ENCODE measurements around the gene KCNIP3.
A peak's percentile ranks its signal among the peaks of the same experiment; 100 is the strongest.

Gene KCNIP3

DNA sequence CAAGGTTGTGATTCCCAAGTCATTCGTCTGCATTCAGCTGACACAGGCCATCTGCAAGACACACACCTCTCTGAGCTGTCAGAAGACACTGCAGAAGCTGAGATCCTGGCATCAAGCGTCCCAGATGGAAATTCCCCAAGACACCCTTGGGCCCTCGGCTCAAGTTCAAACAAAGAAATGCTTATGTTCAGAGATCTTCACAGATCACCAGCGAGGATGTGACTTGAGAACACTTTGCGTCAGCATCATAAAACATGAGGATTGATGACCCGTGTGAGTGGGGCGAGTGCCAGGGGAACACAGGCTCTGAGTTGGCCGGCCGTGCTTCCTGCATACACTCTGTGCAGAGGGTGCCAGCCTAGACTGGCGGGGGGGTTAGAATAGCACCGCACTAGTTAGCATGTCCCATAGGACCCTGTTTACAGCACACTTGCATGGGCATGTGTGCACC is 36.8 kb downstream of the KCNIP3 start:
- peak overlapping the region; percentile 58 for H3K27ac ChIP-seq (ENCODE audit: poor library complexity, severe bottlenecking)
- TF ChIP-seq, protein P1, sequence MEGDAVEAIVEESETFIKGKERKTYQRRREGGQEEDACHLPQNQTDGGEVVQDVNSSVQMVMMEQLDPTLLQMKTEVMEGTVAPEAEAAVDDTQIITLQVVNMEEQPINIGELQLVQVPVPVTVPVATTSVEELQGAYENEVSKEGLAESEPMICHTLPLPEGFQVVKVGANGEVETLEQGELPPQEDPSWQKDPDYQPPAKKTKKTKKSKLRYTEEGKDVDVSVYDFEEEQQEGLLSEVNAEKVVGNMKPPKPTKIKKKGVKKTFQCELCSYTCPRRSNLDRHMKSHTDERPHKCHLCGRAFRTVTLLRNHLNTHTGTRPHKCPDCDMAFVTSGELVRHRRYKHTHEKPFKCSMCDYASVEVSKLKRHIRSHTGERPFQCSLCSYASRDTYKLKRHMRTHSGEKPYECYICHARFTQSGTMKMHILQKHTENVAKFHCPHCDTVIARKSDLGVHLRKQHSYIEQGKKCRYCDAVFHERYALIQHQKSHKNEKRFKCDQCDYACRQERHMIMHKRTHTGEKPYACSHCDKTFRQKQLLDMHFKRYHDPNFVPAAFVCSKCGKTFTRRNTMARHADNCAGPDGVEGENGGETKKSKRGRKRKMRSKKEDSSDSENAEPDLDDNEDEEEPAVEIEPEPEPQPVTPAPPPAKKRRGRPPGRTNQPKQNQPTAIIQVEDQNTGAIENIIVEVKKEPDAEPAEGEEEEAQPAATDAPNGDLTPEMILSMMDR (IDR thresholded peaks at IDR 0.05; ENCODE audit: poor library complexity, severe bottlenecking), result no peak
- H3K4me3 ChIP-seq (ENCODE audit: severe bottlenecking), result no peak overlapping the region
- DNase-seq (ENCODE audit: low spot score) (peak; percentile 88), ATAC-seq (ENCODE audit: low read depth) (peak; percentile 90)
- H3K36me3 ChIP-seq (ENCODE audit: low read depth), result no peaks in the 10 kb centered on the region
- peaks cover 9% of the 10 kb centered on the region for H3K4me1 ChIP-seq (ENCODE audit: insufficient read depth, poor library complexity, severe bottlenecking)
- no peaks in the 10 kb centered on the region for H3K27me3 ChIP-seq (ENCODE audit: insufficient read depth, poor library complexity, severe bottlenecking)
- H3K9me3 ChIP-seq (ENCODE audit: severe bottlenecking), result no peaks in the 10 kb centered on the region

DNA sequence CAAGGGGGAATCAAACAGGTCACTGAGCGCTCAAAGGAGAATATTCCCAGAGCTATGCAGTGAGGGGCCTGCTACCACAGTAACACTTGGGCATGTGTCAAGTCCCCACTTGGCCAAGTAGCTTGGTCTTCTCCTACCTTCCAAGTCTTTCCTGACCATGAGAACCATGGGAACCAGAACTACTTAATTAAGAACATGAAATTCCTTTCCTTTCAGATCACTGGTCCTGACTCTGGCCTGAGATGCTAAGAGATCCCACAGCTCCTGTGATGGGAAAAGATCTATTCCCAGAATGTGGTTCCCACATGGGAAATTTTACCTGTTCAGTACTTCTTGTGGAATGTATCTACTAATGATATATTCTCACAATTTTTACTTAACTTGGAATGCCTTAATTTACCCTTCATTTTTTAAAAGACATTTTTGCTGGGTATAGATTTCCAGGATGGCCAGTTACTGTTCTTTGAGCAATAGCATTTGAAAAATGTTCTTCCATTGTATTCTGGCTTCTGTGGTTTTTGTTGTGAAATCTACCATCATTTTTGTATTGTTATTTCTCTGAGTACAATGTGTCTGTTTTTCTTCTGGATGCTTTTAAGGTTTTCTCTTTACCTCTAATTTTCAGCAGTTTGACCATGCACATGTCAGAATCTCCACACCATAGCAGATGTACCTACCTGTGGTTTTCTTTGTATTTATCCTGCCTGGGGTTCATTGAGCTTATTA is 37.9 kb downstream of the KCNIP3 start:
- no peaks in the 10 kb centered on the region for H3K9me3 ChIP-seq (ENCODE audit: severe bottlenecking)
- DNase-seq (ENCODE audit: low spot score) (no peak), ATAC-seq (ENCODE audit: low read depth) (no peak)

GRCh38 chr2:95336406-95336805 is 39.3 kb downstream of the KCNIP3 start:
- TF ChIP-seq, protein P1 (IDR thresholded peaks at IDR 0.05; ENCODE audit: poor library complexity, severe bottlenecking), result no peak
- Histone ChIP-seq H3K36me3 (ENCODE audit: low read depth) (no peaks in the 10 kb centered on the region), H3K27ac (ENCODE audit: poor library complexity, severe bottlenecking) (no peak overlapping the region), H3K4me3 (ENCODE audit: severe bottlenecking) (no peak overlapping the region), H3K9me3 (ENCODE audit: severe bottlenecking) (no peaks in the 10 kb centered on the region), H3K4me1 (ENCODE audit: insufficient read depth, poor library complexity, severe bottlenecking) (peaks cover 9% of the 10 kb centered on the region), H3K27me3 (ENCODE audit: insufficient read depth, poor library complexity, severe bottlenecking) (no peaks in the 10 kb centered on the region)
- no peak for ATAC-seq (ENCODE audit: low read depth)
- DNase-seq (ENCODE audit: low spot score), result no peak

More for the DNA sequence above, 37.9 kb downstream of the KCNIP3 start:
- H3K27ac ChIP-seq (ENCODE audit: poor library complexity, severe bottlenecking), result peak overlapping the region; percentile 58
- no peaks in the 10 kb centered on the region for H3K36me3 ChIP-seq (ENCODE audit: low read depth)
- H3K27me3 ChIP-seq (ENCODE audit: insufficient read depth, poor library complexity, severe bottlenecking), result no peaks in the 10 kb centered on the region
- no peak overlapping the region for H3K4me3 ChIP-seq (ENCODE audit: severe bottlenecking)
- TF ChIP-seq, protein P1 (IDR thresholded peaks at IDR 0.05; ENCODE audit: poor library complexity, severe bottlenecking), result no peak
- peaks cover 9% of the 10 kb centered on the region for H3K4me1 ChIP-seq (ENCODE audit: insufficient read depth, poor library complexity, severe bottlenecking)

- DNase-seq (ENCODE audit: low spot score), result peak; percentile 30
- no peaks in the 10 kb centered on the region for H3K9me3 ChIP-seq (ENCODE audit: severe bottlenecking)
Measured at GRCh38 chr2:95337829-95338228, 40.7 kb downstream of the KCNIP3 start.

More at GRCh38 chr2:95337829-95338228, 40.7 kb downstream of the KCNIP3 start:
- no peaks in the 10 kb centered on the region for H3K36me3 ChIP-seq (ENCODE audit: low read depth)
- H3K4me1 ChIP-seq (ENCODE audit: insufficient read depth, poor library complexity, severe bottlenecking), result peaks cover 9% of the 10 kb centered on the region
- no peak overlapping the region for H3K27ac ChIP-seq (ENCODE audit: poor library complexity, severe bottlenecking)
- no peak for ATAC-seq (ENCODE audit: low read depth)
- H3K27me3 ChIP-seq (ENCODE audit: insufficient read depth, poor library complexity, severe bottlenecking), result no peaks in the 10 kb centered on the region
- TF ChIP-seq, protein P1 (IDR thresholded peaks at IDR 0.05; ENCODE audit: poor library complexity, severe bottlenecking), result no peak
- H3K4me3 ChIP-seq (ENCODE audit: severe bottlenecking), result no peak overlapping the region
